AG09309 (cell line): ENCODE data around the gene MYH13.

ENCODE experiments used
- DNase-seq: peaks from one replicate; pipeline ENCODE4 v3.0.0-alpha.2; 2010; ENCODE audit warnings: low read depth
- H3K4me3 ChIP-seq: 2 replicates; pipeline ENCODE4 v1.5.1; 2011; ENCODE audit warnings: mild to moderate bottlenecking, low read depth, low read length, moderate library complexity; ENCODE audit not compliant: control insufficient read depth
- CTCF ChIP-seq: IDR thresholded peaks from 2 replicates; pipeline ENCODE4 v1.5.1; 2011; ENCODE audit warnings: mild to moderate bottlenecking, low read depth, low read length, inconsistent platforms; ENCODE audit not compliant: insufficient read depth, control insufficient read depth; ENCODE audit errors: missing control alignments

MYH13 gene

DNA sequence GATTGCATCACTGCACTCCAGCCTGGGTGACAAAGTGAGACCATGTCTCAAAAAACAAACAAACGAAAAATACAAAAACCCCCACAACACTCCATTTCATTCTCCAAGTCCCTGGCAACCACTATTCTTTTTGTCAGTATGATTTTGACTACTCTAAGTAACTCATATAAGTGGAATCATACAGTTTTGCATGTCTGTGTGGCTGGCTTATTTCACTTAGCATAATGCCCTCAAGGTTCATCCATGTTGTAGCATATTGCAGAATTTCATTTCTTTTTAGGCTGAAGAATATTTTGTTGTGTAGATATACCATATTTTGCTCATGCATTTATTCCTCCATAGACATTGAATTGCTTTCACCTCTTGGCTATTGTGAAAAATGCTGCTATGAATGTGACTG, 92.7 kb downstream of the MYH13 start:
- TF ChIP-seq CTCF: no peak
- no peak for DNase-seq

DNA sequence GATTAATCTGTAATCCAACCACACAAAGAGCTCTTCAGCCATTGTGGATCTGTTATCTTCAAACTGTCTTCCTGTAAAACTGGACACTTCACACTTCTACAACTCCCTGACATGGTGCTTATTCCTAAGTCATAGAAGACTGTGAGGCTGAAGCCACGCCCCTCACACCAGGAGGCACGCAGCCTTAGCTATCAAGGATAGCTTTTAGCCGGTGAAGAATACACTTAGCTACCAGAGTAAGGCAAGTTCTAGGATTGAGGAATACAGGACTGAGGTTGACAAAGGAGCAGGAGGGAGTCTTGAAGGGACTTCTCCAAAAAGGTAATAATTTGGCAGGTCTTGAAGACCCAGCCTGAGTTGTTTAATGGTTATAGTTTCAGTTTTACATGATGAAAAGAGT, 94.6 kb downstream of the MYH13 start:
- DNase-seq: no peak
- TF ChIP-seq CTCF: no peak
- no peak overlapping the region for H3K4me3 ChIP-seq

More for the DNA sequence above, 92.7 kb downstream of the MYH13 start:
- H3K4me3 ChIP-seq: no peak overlapping the region

DNA sequence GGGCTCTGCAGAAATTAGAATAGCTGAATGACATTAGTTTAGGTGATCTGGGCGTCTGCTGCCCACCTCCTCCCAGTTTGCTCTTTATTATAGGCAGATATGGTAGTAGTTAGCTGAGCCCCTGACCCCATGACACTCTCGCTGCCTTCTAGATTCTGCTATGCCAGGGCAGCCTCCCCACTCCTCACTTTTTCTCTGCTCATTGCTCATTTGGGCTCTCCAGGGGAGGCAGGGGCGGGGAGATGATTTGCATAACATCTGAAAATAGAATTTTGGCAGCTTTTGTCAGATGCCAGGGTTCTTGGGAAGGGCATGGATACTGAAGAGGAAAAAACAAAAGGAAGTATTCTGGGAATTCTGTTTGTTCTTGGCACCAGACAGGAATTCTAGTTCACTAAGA, 96.4 kb downstream of the MYH13 start:
- no peak for DNase-seq
- TF ChIP-seq CTCF: no peak

DNA sequence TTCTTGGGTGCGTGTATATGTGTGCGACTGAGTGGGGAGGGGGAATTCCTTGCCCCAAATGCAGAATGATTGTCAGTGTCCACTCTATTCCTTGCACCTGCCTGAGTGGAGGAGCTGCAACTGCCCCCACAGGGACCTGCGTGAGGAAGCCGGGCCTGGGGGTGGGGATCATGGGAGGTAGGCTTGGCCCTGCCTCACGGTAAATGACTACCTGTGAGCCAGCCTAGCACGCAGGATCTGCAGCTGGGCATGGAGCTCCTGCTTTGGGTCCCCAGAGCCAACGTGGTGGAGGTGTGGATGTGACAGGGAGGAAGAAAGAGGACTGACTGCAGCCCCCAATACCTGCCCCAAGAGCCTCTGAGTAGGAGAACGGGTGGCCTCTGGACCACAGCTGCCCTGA, 97.4 kb downstream of the MYH13 start:
- TF ChIP-seq CTCF: no peak
- no peak overlapping the region for H3K4me3 ChIP-seq
- no peak for DNase-seq

More for the DNA sequence above, 96.4 kb downstream of the MYH13 start:
- H3K4me3 ChIP-seq: no peak overlapping the region

- TF ChIP-seq CTCF: no peak
- peak; percentile 23 for DNase-seq
- no peak overlapping the region for H3K4me3 ChIP-seq
Measured at GRCh38 chr17:10271106-10271562, 101.7 kb downstream of the MYH13 start.

DNA sequence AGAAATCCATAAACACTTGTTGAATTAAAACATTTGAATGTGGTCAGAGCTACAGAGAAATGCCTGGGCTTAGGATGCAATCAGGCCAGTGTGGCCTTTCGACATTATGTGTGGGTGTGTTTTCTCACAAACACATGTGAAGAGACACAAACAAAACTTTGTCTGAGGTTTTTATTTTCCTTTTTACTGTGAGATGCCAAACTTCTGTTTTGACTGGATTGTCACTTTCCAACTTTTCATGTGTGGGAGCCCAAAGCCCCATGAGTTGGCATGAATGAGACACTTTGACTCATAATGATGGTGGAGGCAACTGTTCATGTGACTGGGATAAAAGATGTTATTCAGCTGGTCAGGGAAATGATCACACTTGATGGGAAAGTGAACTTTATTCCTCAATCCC, 102.5 kb downstream of the MYH13 start:
- no peak for TF ChIP-seq CTCF
- no peak overlapping the region for H3K4me3 ChIP-seq
- no peak for DNase-seq

GRCh38 chr17:10268005-10268404, 104.8 kb downstream of the MYH13 start:
- H3K4me3 ChIP-seq: no peak overlapping the region
- TF ChIP-seq CTCF: no peak
- DNase-seq: no peak
